GM18517 (cell line): ENCODE results near the gene SIGLEC10.
"Not testable (repeated sequence)": the region's sequence is repeated elsewhere in the genome, so short reads cannot be mapped to it uniquely, and the experiment has no call there.

ENCODE experiments used
- ATAC-seq: cut with Tn5 transposase; IDR thresholded peaks from one replicate; pipeline ENCODE4 v1.9.1; 2021; ENCODE audit warnings: mild to moderate bottlenecking, moderate library complexity; ENCODE audit not compliant: unreplicated experiment

SIGLEC10 gene

GRCh38 chr19:51440052-51440451 lies 22.6 kb upstream of the SIGLEC10 start:
- no peak for ATAC-seq

GRCh38 chr19:51439021-51439465 lies 21.6 kb upstream of the SIGLEC10 start:
- ATAC-seq, result no peak

GRCh38 chr19:51434456-51434855 lies 17.0 kb upstream of the SIGLEC10 start:
- ATAC-seq, result no peak

GRCh38 chr19:51433043-51433442 lies 15.6 kb upstream of the SIGLEC10 start:
- no peak for ATAC-seq

DNA sequence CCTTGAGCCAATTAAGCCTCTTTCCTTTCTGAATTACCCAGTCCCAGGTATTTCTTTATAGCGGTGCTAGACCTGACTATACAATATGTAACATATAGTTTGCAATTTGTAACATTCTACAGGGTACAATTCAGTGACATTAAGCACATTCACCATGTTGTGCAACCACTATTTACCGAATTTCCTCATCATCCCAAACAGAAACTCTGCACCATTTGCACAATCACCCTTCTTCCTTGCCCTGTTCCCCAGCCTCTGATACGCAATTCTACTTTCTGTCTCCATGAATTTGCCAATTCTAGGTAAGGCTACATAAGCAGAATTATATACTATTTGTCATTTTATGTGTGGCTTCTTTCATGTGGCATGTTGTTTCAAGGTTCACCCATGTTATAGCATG lies 13.7 kb upstream of the SIGLEC10 start:
- ATAC-seq, result no peak

DNA sequence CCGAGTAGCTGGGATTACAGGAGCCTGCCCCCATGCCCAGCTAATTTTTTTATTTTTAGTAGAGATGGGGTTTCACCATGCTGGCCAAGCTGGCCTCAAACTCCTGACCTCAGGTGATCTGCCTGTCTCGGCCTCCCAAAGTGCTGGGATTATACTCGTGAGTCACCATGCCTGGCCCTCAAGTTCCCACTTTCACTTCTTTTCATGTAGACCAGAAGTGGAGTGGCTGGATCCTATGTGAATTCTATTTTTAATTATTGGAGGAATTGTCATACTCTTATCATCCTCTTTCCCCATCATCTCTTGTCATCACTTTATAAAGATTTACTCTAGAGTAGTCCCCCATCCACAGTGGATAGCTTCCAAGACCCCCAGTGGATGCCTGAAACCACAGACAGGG lies 12.8 kb upstream of the SIGLEC10 start:
- ATAC-seq, result no peak

DNA sequence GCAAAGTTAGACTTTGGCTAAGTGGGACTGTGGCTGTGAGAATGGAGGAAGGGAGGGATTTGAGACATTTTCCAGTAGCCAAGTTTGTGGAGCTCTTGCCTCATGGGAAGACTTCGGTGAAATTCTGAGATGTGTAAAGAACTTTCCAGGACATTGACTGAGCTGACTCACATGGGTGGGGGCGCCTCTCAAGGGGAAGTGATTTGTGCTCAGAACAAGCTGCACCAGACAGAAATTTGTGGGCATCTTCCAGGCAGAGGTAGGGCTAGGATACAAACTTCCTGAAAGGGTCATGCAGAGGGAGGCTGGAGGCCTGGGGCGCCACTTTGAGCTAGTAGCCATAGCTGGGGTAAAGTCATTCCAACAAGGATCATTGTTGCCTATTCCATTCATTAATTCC lies 9.8 kb upstream of the SIGLEC10 start:
- no peak for ATAC-seq

DNA sequence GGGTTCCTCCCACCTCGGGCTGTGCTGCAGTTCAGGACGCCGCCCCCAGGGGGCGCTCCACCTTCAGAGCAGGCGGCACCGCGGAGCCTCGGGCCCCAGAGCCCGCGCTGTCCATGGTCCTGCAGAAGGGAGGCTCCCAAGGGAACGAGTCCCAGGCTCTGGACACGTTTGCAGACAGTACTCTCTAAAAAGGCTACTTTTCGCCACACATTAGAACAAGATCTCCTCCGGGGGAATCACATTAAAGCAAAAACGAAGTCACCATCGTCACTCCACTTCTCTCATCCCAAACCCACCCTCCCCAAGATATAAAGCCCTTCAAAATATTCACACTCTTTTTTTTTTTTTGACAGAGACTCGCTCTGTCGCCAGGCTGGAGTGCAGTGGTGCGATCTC lies 4.6 kb upstream of the SIGLEC10 start:
- ATAC-seq, result no peak

GRCh38 chr19:51421229-51422052 lies 4.0 kb upstream of the SIGLEC10 start:
- no peak for ATAC-seq

- not testable (repeated sequence) for ATAC-seq
These were observed 3.1 kb upstream of the SIGLEC10 start for GRCh38 chr19:51420511-51420910.

GRCh38 chr19:51418707-51419106 lies 1.3 kb upstream of the SIGLEC10 start:
- ATAC-seq, result no peak

GRCh38 chr19:51417810-51418157 lies 342 bp upstream of the SIGLEC10 start:
- peak; percentile 35 for ATAC-seq

GRCh38 chr19:51416422-51416821 lies 1.0 kb downstream of the SIGLEC10 start:
- not testable (repeated sequence) for ATAC-seq

- no peak for ATAC-seq
These were observed 2.3 kb downstream of the SIGLEC10 start for GRCh38 chr19:51415187-51415586.

GRCh38 chr19:51410950-51411748 lies 6.3 kb downstream of the SIGLEC10 start:
- ATAC-seq, result no peak

DNA sequence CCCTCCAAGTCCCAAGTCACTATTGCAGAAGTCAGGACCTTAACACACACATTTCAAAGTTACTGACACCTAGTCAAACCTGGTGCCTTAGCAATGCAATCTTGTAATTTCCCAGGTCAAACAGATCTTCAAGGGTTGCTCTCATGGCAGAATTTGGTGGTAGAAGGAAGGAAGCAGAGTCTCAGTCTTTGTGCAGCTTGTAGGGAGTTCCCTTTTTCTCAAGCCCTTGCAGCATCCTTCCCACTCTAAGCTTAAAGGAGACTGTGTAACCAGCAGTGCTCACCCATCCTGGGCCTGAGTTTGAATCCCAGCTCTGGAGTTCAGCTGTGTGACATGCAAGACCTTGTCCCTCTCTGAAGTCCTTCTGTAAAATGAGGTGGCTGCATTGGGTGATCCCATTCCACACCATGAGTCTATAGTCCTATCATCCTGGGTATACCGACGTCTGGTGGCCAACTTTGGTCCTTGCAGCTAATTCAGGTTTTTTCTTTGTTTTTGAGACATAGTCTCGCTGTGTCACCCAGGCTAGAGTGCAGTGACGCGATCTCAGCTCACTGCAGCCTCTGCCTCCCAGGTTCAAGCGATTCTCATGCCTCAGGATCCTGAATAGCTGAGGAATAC lies 9.8 kb downstream of the SIGLEC10 start:
- ATAC-seq, result no peak

GRCh38 chr19:51402117-51402516 lies 15.3 kb downstream of the SIGLEC10 start:
- no peak for ATAC-seq

DNA sequence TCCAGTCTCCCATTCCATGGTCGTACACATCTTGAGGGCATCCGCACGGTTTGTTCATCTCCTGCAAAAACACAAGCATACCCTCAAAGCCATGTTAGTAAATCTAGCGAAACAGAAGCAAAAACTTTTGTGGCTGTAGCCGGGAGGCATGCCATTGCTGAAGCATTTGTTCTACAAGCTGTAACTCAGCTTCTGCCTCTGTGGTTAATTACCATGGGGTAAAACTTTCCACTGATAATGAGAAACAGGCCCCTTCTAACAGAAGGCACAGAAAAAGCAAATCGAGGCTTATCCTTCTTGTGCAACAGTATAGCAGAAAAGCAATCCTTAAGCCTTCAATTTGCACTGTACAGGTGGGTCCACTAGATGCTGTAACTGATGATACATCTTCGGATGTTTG lies 17.5 kb downstream of the SIGLEC10 start:
- ATAC-seq, result not testable (repeated sequence)

DNA sequence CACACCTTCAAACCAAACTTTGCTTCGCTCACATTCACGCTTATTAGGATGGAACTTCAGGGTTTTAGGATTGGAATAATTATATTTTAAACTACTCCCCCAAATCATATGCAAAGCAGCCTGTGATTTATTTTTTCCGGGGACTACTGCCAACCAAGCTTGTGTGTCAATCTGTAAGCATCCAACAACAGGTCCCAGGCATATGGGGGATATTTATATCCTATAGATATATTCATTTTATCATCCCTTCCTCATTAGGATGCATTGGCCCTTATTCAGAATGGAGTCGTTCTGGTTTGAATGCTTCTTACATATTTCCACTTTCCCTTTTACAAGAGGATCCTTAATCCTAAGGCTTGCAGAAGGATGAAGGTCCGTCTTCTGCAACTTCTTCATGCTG lies 18.2 kb downstream of the SIGLEC10 start:
- no peak for ATAC-seq

DNA sequence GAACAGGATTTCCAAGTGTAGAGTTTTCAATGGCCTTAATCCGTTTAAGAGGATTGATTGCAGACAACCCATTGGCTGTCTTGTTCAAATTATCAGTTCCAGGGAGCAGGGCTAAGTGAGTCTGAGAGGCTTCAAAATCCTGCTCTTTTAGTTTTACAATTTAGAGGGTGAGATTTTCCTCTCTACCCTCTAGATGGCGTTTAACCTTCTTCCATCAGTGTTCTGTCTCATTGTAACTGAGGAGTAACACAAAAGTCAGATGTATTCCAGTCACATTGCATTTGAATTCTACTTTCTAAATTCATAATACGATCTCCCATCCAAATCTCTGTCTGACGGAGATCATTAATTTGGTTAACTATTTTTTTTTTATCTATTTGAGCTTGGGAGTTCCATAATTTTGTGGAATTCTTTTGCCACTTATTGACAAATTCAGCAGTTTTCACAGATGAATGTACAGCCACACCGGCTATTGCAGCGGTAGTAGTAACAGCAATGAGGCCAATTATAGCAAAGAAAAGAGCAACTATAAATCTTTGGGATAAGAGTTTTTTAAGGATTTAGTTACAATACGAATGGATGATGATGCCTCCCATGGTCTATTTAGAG lies 19.2 kb downstream of the SIGLEC10 start:
- no peak for ATAC-seq

GRCh38 chr19:51397453-51397852 lies 20.0 kb downstream of the SIGLEC10 start:
- not testable (repeated sequence) for ATAC-seq
